CD4-positive, alpha-beta memory T cell (primary cell): Measurements from ENCODE around the gene KRTAP5-5. TPM values are rescaled to one million over a fixed set of nuclear protein-coding genes. Genes with fewer than 3 reads are reported as not detected.

Source experiments
- CTCF ChIA-PET: fragments of 350-600 bp; sonication (Branson Sonifier 250); formaldehyde crosslinking; loops from one replicate; lab custom pipeline; 2021; ENCODE audit warnings: inconsistent platforms; ENCODE audit not compliant: partially characterized antibody; lab: Charles Lee
- POLR2A ChIA-PET: fragments of 350-600 bp; sonication (Branson Sonifier 250); formaldehyde crosslinking; loops from one replicate; lab custom pipeline; 2021; ENCODE audit not compliant: partially characterized antibody; lab: Charles Lee
- DNase-seq, 5 donors: peaks; one replicate each; pipeline versions ENCODE4 v3.0.0 to v3.0.0-alpha.2; 2020 to 2022; ENCODE audit warnings: mixed read lengths in 1 of 5
- H3K27ac ChIP-seq: one replicate; pipeline ENCODE4 v1.7.0; 2013; ENCODE audit warnings: low read depth, low read length
- H3K27me3 ChIP-seq: 2 replicates; pipeline ENCODE4 v1.7.0; 2013; ENCODE audit warnings: mild to moderate bottlenecking, low read length, moderate library complexity; ENCODE audit not compliant: insufficient read depth
- H3K36me3 ChIP-seq: 2 replicates; pipeline ENCODE4 v1.7.0; 2013; ENCODE audit warnings: mild to moderate bottlenecking, low read length, moderate library complexity; ENCODE audit not compliant: insufficient read depth
- H3K4me1 ChIP-seq: 2 replicates; pipeline ENCODE4 v1.7.0; 2013; ENCODE audit warnings: mild to moderate bottlenecking, low read length, moderate library complexity; ENCODE audit not compliant: insufficient read depth
- H3K4me3 ChIP-seq, 2 donors: one replicate each; pipeline ENCODE4 v1.7.0; 2013; ENCODE audit warnings: low read length in 2 of 2, mild to moderate bottlenecking in 1 of 2
- H3K9me3 ChIP-seq, 2 donors: one replicate each; pipeline ENCODE4 v1.7.0; 2013; ENCODE audit warnings: low read length in 2 of 2, control low read depth in 1 of 2; ENCODE audit not compliant: control insufficient read depth in 1 of 2
- H3K27ac Mint-ChIP-seq, 7 donors: one replicate each; pipeline ENCODE4 v1.8.0; 2020 to 2021; ENCODE audit warnings: mixed read lengths in 7 of 7, mild to moderate bottlenecking in 6 of 7, inconsistent platforms in 3 of 7, moderate library complexity in 3 of 7
- H3K27me3 Mint-ChIP-seq, 2 donors: one replicate each; pipeline ENCODE4 v1.8.0; 2020 to 2021; ENCODE audit warnings: mixed read lengths in 2 of 2
- H3K36me3 Mint-ChIP-seq, 2 donors: one replicate each; pipeline ENCODE4 v1.8.0; 2020 to 2021; ENCODE audit warnings: mixed read lengths in 2 of 2, inconsistent platforms in 1 of 2, mild to moderate bottlenecking in 1 of 2
- H3K4me1 Mint-ChIP-seq, 4 donors: one replicate each; pipeline ENCODE4 v1.8.0; 2020 to 2021; ENCODE audit warnings: mixed read lengths in 4 of 4, mild to moderate bottlenecking in 1 of 4
- H3K4me3 Mint-ChIP-seq, 8 donors: one replicate each; pipeline ENCODE4 v1.8.0; 2020 to 2021; ENCODE audit warnings: mixed read lengths in 8 of 8, mild to moderate bottlenecking in 7 of 8, moderate library complexity in 6 of 8, inconsistent platforms in 3 of 8
- H3K9me3 Mint-ChIP-seq, 8 donors: one replicate each; pipeline ENCODE4 v1.8.0; 2020 to 2021; ENCODE audit warnings: mixed read lengths in 8 of 8, mild to moderate bottlenecking in 5 of 8, inconsistent platforms in 3 of 8, moderate library complexity in 1 of 8
- intact Hi-C: fragments of 100-400 bp; cut with micrococcal nuclease; formaldehyde crosslinking; loops from one replicate; pipeline ENCODE4 v1.15.1; 2023
- polyA plus RNA-seq, 2 donors: library from polyadenylated mRNA; unstranded; fragments of 300-500 nt; fragmentation: Illumina TruSeq; gene quantifications; one replicate each; pipeline ENCODE4 v1.2.3, GENCODE V29; 2021
- total RNA-seq, 2 experiments: library from RNA; stranded (reverse); gene quantifications; one replicate each; pipeline ENCODE4 v1.2.3, GENCODE V29; 2021

Gene KRTAP5-5
- total and polyA plus RNA-seq, 4 experiments from 2014 or later: not detected

DNA sequence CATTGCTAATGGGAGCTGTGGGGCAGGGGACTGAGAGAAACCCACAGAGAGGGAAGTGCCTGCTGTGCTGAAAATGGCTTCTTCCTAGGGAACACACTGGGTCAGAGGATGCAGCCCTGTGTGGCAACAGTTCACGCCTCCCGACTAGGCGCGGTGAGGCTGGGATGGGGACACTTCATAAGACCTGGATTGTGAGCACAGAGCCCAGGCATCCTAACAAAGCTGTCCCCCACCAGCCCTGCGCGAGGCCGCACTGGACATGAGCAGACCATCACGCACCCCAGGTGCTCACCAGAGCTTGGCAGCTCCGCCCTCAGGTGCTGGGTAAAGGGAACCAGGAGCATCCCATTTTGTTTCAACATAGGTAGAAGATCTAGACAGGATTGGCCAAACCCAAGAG, 5.9 kb upstream of the KRTAP5-5 start:
- Mint-ChIP-seq H3K36me3 (no peaks in the 10 kb centered on the region), H3K27me3 (peaks cover 0 to 3% of the 10 kb centered on the region in 2 donors), H3K4me3 (no peak overlapping the region), H3K27ac (no peak overlapping the region), H3K9me3 (no peaks in the 10 kb centered on the region), H3K4me1 (peaks cover 5 to 10% (median 6%) of the 10 kb centered on the region in 4 donors)
- intact Hi-C loops: no loop called here
- no peak for DNase-seq
- CTCF ChIA-PET: interaction anchor here (0.8 to 1.4 kb wide), 3 partner anchors 10 to 19 kb away, joined by 3 to 4 read pairs (median 3); no protein-coding TSS in a partner anchor
- Histone ChIP-seq H3K27ac (no peak overlapping the region), H3K36me3 (no peaks in the 10 kb centered on the region), H3K4me1 (peaks cover 11% of the 10 kb centered on the region), H3K9me3 (no peaks in the 10 kb centered on the region), H3K27me3 (no peaks in the 10 kb centered on the region), H3K4me3 (no peak overlapping the region)
- POLR2A ChIA-PET: no interaction called here

DNA sequence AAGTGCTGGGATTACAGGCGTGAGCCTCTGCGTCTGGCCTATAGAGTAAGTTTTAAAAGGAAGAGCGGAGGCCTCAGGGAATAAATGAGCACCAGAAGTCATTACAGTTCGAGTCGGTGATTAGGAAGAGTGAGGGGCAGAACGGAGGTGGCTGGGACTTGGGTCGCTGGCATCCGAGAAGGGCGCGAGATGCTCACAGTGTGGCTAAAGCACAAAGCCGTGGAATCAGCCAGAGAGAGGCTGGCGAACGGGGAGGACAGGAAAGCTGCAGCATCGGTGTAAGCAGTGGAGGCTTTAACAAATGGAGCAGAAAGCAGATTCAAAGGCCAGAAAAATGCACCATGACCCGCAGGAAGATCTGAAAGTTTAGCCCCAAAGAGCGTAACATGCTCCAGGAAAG, 5.0 kb upstream of the KRTAP5-5 start:
- no peak overlapping the region for H3K27ac ChIP-seq
- CTCF ChIA-PET: interaction anchor here (0.8 to 0.9 kb wide), 3 partner anchors 9 to 110 kb away, joined by 3 read pairs; no protein-coding TSS in a partner anchor
- H3K4me1 ChIP-seq: peaks cover 12% of the 10 kb centered on the region
- peaks cover 4 to 5% (median 4%) of the 10 kb centered on the region in 4 donors for H3K4me1 Mint-ChIP-seq
- no peaks in the 10 kb centered on the region for H3K36me3 ChIP-seq
- H3K27me3 ChIP-seq: no peaks in the 10 kb centered on the region
- H3K27ac Mint-ChIP-seq: no peak overlapping the region
- H3K27me3 Mint-ChIP-seq: peaks cover 3 to 6% of the 10 kb centered on the region in 2 donors
- POLR2A ChIA-PET: no interaction called here
- H3K36me3 Mint-ChIP-seq: no peaks in the 10 kb centered on the region
- H3K9me3 Mint-ChIP-seq: no peaks in the 10 kb centered on the region
- no peak overlapping the region for H3K4me3 Mint-ChIP-seq
- no peak overlapping the region for H3K4me3 ChIP-seq
- intact Hi-C loops: no loop called here
- H3K9me3 ChIP-seq: no peaks in the 10 kb centered on the region
- no peak for DNase-seq

- intact Hi-C loops: no loop called here
- ChIA-PET CTCF (interaction anchor here (1.0 to 7.3 kb wide), 2 partner anchors 29 to 79 kb away, joined by 3 to 53 read pairs; partner anchors contain the start of gene KRTAP5-2), POLR2A (no interaction called here)
Observed at GRCh38 chr11:1625541-1625940, 4.0 kb upstream of the KRTAP5-5 start.

DNA sequence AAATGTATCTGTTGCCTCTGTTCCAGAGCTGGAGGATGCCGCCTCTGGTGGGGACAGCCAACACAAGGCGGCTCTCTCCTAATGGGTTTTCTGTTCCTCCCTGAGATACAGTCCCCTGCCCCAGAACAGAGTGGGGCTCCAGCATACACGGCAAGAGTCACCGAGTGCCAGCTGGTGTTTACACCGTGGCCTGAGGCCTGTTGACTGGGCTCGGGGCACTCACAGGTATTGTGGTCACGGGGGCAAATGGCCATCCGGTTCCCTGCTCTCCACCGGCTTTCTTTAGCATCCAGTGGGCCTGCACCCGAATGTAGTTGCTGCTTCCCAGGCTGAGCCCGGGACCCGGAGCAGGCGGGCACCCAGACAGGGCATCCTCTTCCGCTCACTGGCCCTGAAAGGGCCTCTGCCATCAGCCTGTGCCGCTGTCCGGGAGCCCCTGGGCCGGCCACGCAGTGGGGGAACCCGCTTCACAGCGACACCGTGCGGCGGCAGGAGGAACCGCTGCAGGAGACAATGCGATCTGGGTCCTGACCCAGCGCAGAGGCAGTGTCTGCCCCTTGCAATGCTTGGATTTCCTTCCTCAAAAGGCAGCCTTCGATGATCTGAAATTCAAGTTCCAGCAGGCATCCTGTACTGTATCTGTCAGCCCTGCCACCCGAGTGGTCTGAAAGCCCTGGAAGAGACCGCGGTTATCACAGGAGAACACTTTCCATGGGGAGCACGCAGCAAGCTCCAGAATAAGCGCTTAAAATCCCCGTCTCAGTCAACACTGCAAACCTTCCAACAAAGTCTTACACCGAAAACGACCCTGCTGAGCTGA, 859 bp upstream of the KRTAP5-5 start:
- no peaks in the 10 kb centered on the region for H3K36me3 Mint-ChIP-seq
- peak overlapping the region in 2 of 7 donors; percentile 37 to 83 for H3K27ac Mint-ChIP-seq
- POLR2A ChIA-PET: interaction anchor here (1.7 kb wide), 1 partner anchor 54 kb away, joined by 3 read pairs; no protein-coding TSS in a partner anchor
- peaks cover 8% of the 10 kb centered on the region for H3K4me1 ChIP-seq
- intact Hi-C loops: loop anchor here (1.0 to 2.0 kb wide), 2 partner anchors 34 to 82 kb away; no protein-coding TSS in a partner anchor
- peaks cover 19 to 26% of the 10 kb centered on the region in 2 donors for H3K27me3 Mint-ChIP-seq
- no peak overlapping the region for H3K27ac ChIP-seq
- H3K4me3 ChIP-seq: no peak overlapping the region
- peaks cover 0 to 9% (median 7%) of the 10 kb centered on the region in 4 donors for H3K4me1 Mint-ChIP-seq
- H3K27me3 ChIP-seq: peaks cover 8% of the 10 kb centered on the region
- CTCF ChIA-PET: interaction anchor here (0.6 to 7.3 kb wide), 8 partner anchors 9 to 82 kb away, joined by 3 to 53 read pairs (median 4); partner anchors contain the start of gene KRTAP5-2
- H3K4me3 Mint-ChIP-seq: peak overlapping the region in 2 of 8 donors; percentile 26 to 44
- H3K9me3 Mint-ChIP-seq: no peaks in the 10 kb centered on the region
- peak; percentile 48 to 66 (median 51) for DNase-seq
- no peaks in the 10 kb centered on the region for H3K9me3 ChIP-seq
- no peaks in the 10 kb centered on the region for H3K36me3 ChIP-seq

More at GRCh38 chr11:1625541-1625940, 4.0 kb upstream of the KRTAP5-5 start:
- Histone ChIP-seq H3K36me3 (no peaks in the 10 kb centered on the region), H3K27me3 (peaks cover 3% of the 10 kb centered on the region), H3K9me3 (no peaks in the 10 kb centered on the region), H3K4me3 (no peak overlapping the region), H3K4me1 (peaks cover 8% of the 10 kb centered on the region), H3K27ac (no peak overlapping the region)
- DNase-seq: no peak
- peaks cover 5 to 9% of the 10 kb centered on the region in 2 donors for H3K27me3 Mint-ChIP-seq
- no peaks in the 10 kb centered on the region for H3K9me3 Mint-ChIP-seq
- H3K27ac Mint-ChIP-seq: no peak overlapping the region
- no peak overlapping the region for H3K4me3 Mint-ChIP-seq
- H3K36me3 Mint-ChIP-seq: no peaks in the 10 kb centered on the region
- H3K4me1 Mint-ChIP-seq: peaks cover 0 to 4% (median 4%) of the 10 kb centered on the region in 4 donors

- Mint-ChIP-seq H3K36me3 (no peaks in the 10 kb centered on the region), H3K27me3 (peaks cover 19 to 31% of the 10 kb centered on the region in 2 donors), H3K27ac (no peak overlapping the region), H3K4me3 (no peak overlapping the region), H3K9me3 (no peaks in the 10 kb centered on the region), H3K4me1 (peaks cover 0 to 9% (median 7%) of the 10 kb centered on the region in 4 donors)
- Histone ChIP-seq H3K27ac (no peak overlapping the region), H3K4me3 (no peak overlapping the region), H3K27me3 (peaks cover 8% of the 10 kb centered on the region), H3K36me3 (no peaks in the 10 kb centered on the region), H3K4me1 (peaks cover 8% of the 10 kb centered on the region), H3K9me3 (no peaks in the 10 kb centered on the region)
- DNase-seq: no peak
- ChIA-PET POLR2A (no interaction called here), CTCF (interaction anchor here (1.6 to 7.3 kb wide), 4 partner anchors 9 to 84 kb away, joined by 8 to 53 read pairs (median 12); partner anchors contain the start of gene KRTAP5-2)
- intact Hi-C loops: no loop called here
Observed at GRCh38 chr11:1630271-1630670, 696 bp downstream of the KRTAP5-5 start.

GRCh38 chr11:1631066-1631568, 1.5 kb downstream of the KRTAP5-5 start:
- Mint-ChIP-seq H3K9me3 (no peaks in the 10 kb centered on the region), H3K4me1 (peaks cover 0 to 9% (median 7%) of the 10 kb centered on the region in 4 donors), H3K36me3 (no peaks in the 10 kb centered on the region), H3K4me3 (no peak overlapping the region), H3K27me3 (peaks cover 19 to 35% of the 10 kb centered on the region in 2 donors), H3K27ac (no peak overlapping the region)
- H3K4me1 ChIP-seq: peaks cover 8% of the 10 kb centered on the region
- POLR2A ChIA-PET: no interaction called here
- no peak for DNase-seq
- peaks cover 8% of the 10 kb centered on the region for H3K27me3 ChIP-seq
- H3K27ac ChIP-seq: no peak overlapping the region
- no peak overlapping the region for H3K4me3 ChIP-seq
- CTCF ChIA-PET: interaction anchor here (0.7 to 7.3 kb wide), 7 partner anchors 8 to 34 kb away, joined by 3 to 53 read pairs (median 5); partner anchors contain the start of gene KRTAP5-2
- no peaks in the 10 kb centered on the region for H3K9me3 ChIP-seq
- intact Hi-C loops: no loop called here
- no peaks in the 10 kb centered on the region for H3K36me3 ChIP-seq
